GM18505 (cell line): ENCODE results near the gene MYCBP2.

ENCODE experiments used
- ATAC-seq: cut with Tn5 transposase; IDR thresholded peaks from one replicate; pipeline ENCODE4 v1.9.1; 2021; ENCODE audit not compliant: unreplicated experiment
- POLR2A ChIP-seq: IDR thresholded peaks from 4 replicates; pipeline ENCODE4 v1.6.1; 2011; ENCODE audit warnings: borderline replicate concordance; ENCODE audit not compliant: insufficient read depth, insufficient read length; ENCODE audit errors: extremely low read depth

Gene MYCBP2

GRCh38 chr13:77190349-77190958 lies 136.4 kb downstream of the MYCBP2 start:
- ATAC-seq, result no peak
- no peak for TF ChIP-seq POLR2A

- no peak for TF ChIP-seq POLR2A
- no peak for ATAC-seq
These were observed 141.2 kb downstream of the MYCBP2 start for GRCh38 chr13:77185721-77186120.

GRCh38 chr13:77184455-77184854 lies 142.4 kb downstream of the MYCBP2 start:
- no peak for TF ChIP-seq POLR2A
- peak; percentile 98 for ATAC-seq

GRCh38 chr13:77180011-77180410 lies 146.9 kb downstream of the MYCBP2 start:
- TF ChIP-seq POLR2A, result no peak
- no peak for ATAC-seq

GRCh38 chr13:77177646-77178045 lies 149.2 kb downstream of the MYCBP2 start:
- TF ChIP-seq POLR2A, result no peak
- ATAC-seq, result no peak

GRCh38 chr13:77176350-77176749 lies 150.5 kb downstream of the MYCBP2 start:
- ATAC-seq, result no peak
- no peak for TF ChIP-seq POLR2A

GRCh38 chr13:77172650-77173049 lies 154.2 kb downstream of the MYCBP2 start:
- no peak for ATAC-seq
- no peak for TF ChIP-seq POLR2A

- no peak for TF ChIP-seq POLR2A
- ATAC-seq, result no peak
These were observed 155.4 kb downstream of the MYCBP2 start for GRCh38 chr13:77171451-77171850.

GRCh38 chr13:77168237-77168636 lies 158.7 kb downstream of the MYCBP2 start:
- no peak for TF ChIP-seq POLR2A
- no peak for ATAC-seq

- no peak for TF ChIP-seq POLR2A
These were observed 176.2 kb downstream of the MYCBP2 start for GRCh38 chr13:77150651-77151050.

GRCh38 chr13:77143431-77143830 lies 183.5 kb downstream of the MYCBP2 start:
- ATAC-seq, result no peak
- TF ChIP-seq POLR2A, result no peak

More at GRCh38 chr13:77150651-77151050, 176.2 kb downstream of the MYCBP2 start:
- ATAC-seq, result no peak

- ATAC-seq, result no peak
- TF ChIP-seq POLR2A, result no peak
These were observed 187.6 kb downstream of the MYCBP2 start for GRCh38 chr13:77139306-77139705.

- no peak for ATAC-seq
- no peak for TF ChIP-seq POLR2A
These were observed 188.1 kb downstream of the MYCBP2 start for GRCh38 chr13:77138813-77139212.

GRCh38 chr13:77136902-77137420 lies 189.9 kb downstream of the MYCBP2 start:
- no peak for ATAC-seq
- TF ChIP-seq POLR2A, result no peak

GRCh38 chr13:77124423-77124822 lies 202.5 kb downstream of the MYCBP2 start:
- ATAC-seq, result no peak
- no peak for TF ChIP-seq POLR2A

- no peak for ATAC-seq
- TF ChIP-seq POLR2A, result no peak
These were observed 208.8 kb downstream of the MYCBP2 start for GRCh38 chr13:77118134-77118533.

- ATAC-seq, result no peak
- no peak for TF ChIP-seq POLR2A
These were observed 212.6 kb downstream of the MYCBP2 start for GRCh38 chr13:77114271-77114670.
